Measurements from ENCODE around the gene OR51B2. TPM values are rescaled to one million over a fixed set of nuclear protein-coding genes. Genes with fewer than 3 reads are reported as not detected.

OR51B2 gene
- total RNA-seq, result not detected in 2 replicates

GRCh38 chr11:5324197-5324596 lies at the start of gene OR51B2:
Gene OR51B2, minus strand, starts transcription at chr11:5324297. Its CDS starts 0 bp downstream, at chr11:5324297.

GRCh38 chr11:5351208-5351607 lies 27.1 kb upstream of the OR51B2 start, which contains the start of gene OR51B6:
Gene OR51B6, plus strand, starts transcription at chr11:5351508. Its CDS starts 0 bp downstream, at chr11:5351508.

GRCh38 chr11:5343474-5344335 lies 19.6 kb upstream of the OR51B2 start, which contains the start of gene OR51B5:
Gene OR51B5, minus strand, starts transcription at chr11:5343524. Its CDS starts 0 bp downstream, at chr11:5343524.

GRCh38 chr11:5301846-5302245 lies 22.3 kb downstream of the OR51B2 start, which contains the start of gene OR51B4:
Gene OR51B4, minus strand, starts transcription at chr11:5301946. Its CDS starts 0 bp downstream, at chr11:5301946.

Other genes starting within 250 kb of the OR51B2 start
- gene OR52A5, start 185.9 kb downstream of the OR51B2 start, total RNA-seq, result not detected in 2 replicates
- gene OR52A1, start 169.5 kb downstream of the OR51B2 start, total RNA-seq, result not detected in 2 replicates
- gene OR51V1, start 123.6 kb downstream of the OR51B2 start, total RNA-seq, result not detected in 2 replicates
- gene HBB, start 97.2 kb downstream of the OR51B2 start, total RNA-seq, result not detected in 2 replicates
- not detected in 2 replicates for gene HBD, start 89.8 kb downstream of the OR51B2 start, total RNA-seq
- not detected in 2 replicates for gene HBG1, start 74.4 kb downstream of the OR51B2 start, total RNA-seq
- not detected in 2 replicates for gene HBG2, start 69.5 kb downstream of the OR51B2 start, total RNA-seq
- not detected in 2 replicates for gene HBE1, start 54.4 kb downstream of the OR51B2 start, total RNA-seq
- gene OR51B4, start 22.4 kb downstream of the OR51B2 start, total RNA-seq, result not detected in 2 replicates
- gene OR51B5, start 19.2 kb upstream of the OR51B2 start, total RNA-seq, result not detected in 2 replicates
- gene OR51B6, start 27.2 kb upstream of the OR51B2 start, total RNA-seq, result not detected in 2 replicates
- not detected in 2 replicates for gene OR51M1, start 59.5 kb upstream of the OR51B2 start, total RNA-seq
- not detected in 2 replicates for gene OR51Q1, start 97.8 kb upstream of the OR51B2 start, total RNA-seq
- not detected in 2 replicates for gene OR51I1, start 117.2 kb upstream of the OR51B2 start, total RNA-seq
- gene OR51I2, start 125.0 kb upstream of the OR51B2 start, total RNA-seq, result not detected in 2 replicates
- gene OR52D1, start 164.4 kb upstream of the OR51B2 start, total RNA-seq, result not detected in 2 replicates
- not detected in 2 replicates for gene UBQLN3, start 185.7 kb upstream of the OR51B2 start, total RNA-seq
- gene UBQLNL, start 192.4 kb upstream of the OR51B2 start, total RNA-seq, result not detected in 2 replicates
- not detected in 2 replicates for gene OR52H1, start 224.2 kb upstream of the OR51B2 start, total RNA-seq

All from hair follicular keratinocyte (primary cell).